ENCODE measurements around the gene CCNL2. TPM values are rescaled to one million over a fixed set of nuclear protein-coding genes. Genes with fewer than 3 reads are reported as not detected.
A peak's percentile ranks its signal among the peaks of the same experiment; 100 is the strongest.

The CCNL2 gene
- total RNA-seq, 2 experiments from 2014 or later = 104 TPM

DNA sequence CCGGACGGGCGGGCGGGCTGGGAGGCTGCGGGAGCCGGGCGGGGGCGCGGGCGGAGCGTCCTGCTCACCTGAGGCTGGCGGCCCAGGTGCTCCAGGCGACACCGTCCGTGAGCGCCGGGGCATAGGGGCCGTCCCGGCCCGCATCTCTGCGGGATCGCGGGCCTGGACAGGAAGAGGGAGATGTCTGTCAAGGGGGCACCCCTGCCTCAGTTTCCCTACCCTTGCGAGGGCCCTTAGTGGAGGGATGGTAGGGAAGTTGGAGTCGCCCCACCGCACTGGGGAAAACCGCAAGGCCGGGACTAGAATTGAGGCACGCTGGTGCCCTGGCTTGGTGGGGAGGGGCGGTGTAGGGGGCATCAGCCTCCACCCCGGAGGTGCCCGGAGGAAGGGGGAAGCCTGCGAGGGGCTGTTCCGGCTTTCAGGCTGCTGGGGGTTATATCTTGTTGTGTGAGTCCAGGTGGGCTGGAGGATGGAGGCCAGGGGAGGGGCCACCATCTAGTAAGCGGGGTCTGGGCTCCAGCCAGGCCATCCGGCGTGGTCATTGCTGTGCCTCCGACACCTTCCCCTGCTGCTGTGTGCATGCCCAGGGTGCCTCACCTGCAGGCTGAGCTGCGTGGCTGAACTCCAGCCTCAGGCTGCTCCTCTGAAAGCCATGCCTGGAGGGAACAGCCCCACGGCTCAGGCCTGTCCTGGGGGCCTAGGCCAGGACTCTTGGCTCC lies 36.9 kb upstream of the CCNL2 start:
- Mint-ChIP-seq H3K27ac (no peak overlapping the region), H3K36me3 (ENCODE audit: low read depth) (no peaks in the 10 kb centered on the region), H3K9me3 (no peaks in the 10 kb centered on the region), H3K4me1 (peaks cover 6% of the 10 kb centered on the region), H3K4me3 (peak overlapping the region; percentile 27), H3K27me3 (peaks cover 13% of the 10 kb centered on the region)
- no peak for DNase-seq
- CTCF ChIA-PET = no interaction called here
- POLR2A ChIA-PET = interaction anchor here (2.0 to 2.7 kb wide), 2 partner anchors 28 to 36 kb away, joined by 5 to 7 read pairs; partner anchors contain the start of gene MRPL20

- Mint-ChIP-seq H3K27me3 (peaks cover 11% of the 10 kb centered on the region), H3K4me3 (peak within 1 kb of the TSS; percentile 27), H3K36me3 (ENCODE audit: low read depth) (no peaks in the 10 kb centered on the region), H3K9me3 (no peaks in the 10 kb centered on the region), H3K27ac (no peak within 1 kb of the TSS), H3K4me1 (peaks cover 6% of the 10 kb centered on the region)
- ChIA-PET POLR2A (no interaction called here), CTCF (no interaction called here)
- peak; percentile 69 for DNase-seq
Measured at GRCh38 chr1:1435106-1435903, 36.2 kb upstream of the CCNL2 start, which contains the start of gene VWA1. VWA1 (plus strand) TSS chr1:1435690; CDS start chr1:1435749, 59 bp downstream.

DNA sequence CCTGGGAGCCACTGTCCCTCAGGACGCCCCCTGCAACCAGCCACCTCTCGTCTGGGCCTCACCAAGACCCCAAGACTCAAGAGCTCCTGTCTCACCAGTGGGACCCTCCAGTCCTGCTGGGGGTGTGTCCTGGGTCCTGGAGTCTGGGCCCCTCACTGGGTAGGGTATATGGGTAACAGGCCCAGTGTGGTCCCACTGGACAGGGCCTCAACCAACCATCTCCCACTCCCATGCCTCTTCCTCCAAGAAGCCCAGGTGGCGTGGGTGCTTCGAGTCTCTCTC lies 35.6 kb upstream of the CCNL2 start:
- no peak overlapping the region for H3K27ac Mint-ChIP-seq
- no peaks in the 10 kb centered on the region for H3K9me3 Mint-ChIP-seq
- no peak overlapping the region for H3K4me3 Mint-ChIP-seq
- no peaks in the 10 kb centered on the region for H3K36me3 Mint-ChIP-seq (ENCODE audit: low read depth)
- ChIA-PET CTCF (no interaction called here), POLR2A (interaction anchor here (0.6 kb wide), 1 partner anchor 71 kb away, joined by 3 read pairs; no protein-coding TSS in a partner anchor)
- peaks cover 6% of the 10 kb centered on the region for H3K4me1 Mint-ChIP-seq
- peaks cover 13% of the 10 kb centered on the region for H3K27me3 Mint-ChIP-seq
- DNase-seq = no peak

- no peaks in the 10 kb centered on the region for H3K36me3 Mint-ChIP-seq (ENCODE audit: low read depth)
- ChIA-PET POLR2A (interaction anchor here (0.6 to 0.9 kb wide), 2 partner anchors 26 to 71 kb away, joined by 3 read pairs; no protein-coding TSS in a partner anchor), CTCF (no interaction called here)
- H3K27me3 Mint-ChIP-seq = peaks cover 17% of the 10 kb centered on the region
- peaks cover 6% of the 10 kb centered on the region for H3K4me1 Mint-ChIP-seq
- H3K9me3 Mint-ChIP-seq = no peaks in the 10 kb centered on the region
- no peak overlapping the region for H3K27ac Mint-ChIP-seq
- H3K4me3 Mint-ChIP-seq = no peak overlapping the region
- DNase-seq = no peak
Measured at GRCh38 chr1:1434131-1434823, 35.1 kb upstream of the CCNL2 start.

DNA sequence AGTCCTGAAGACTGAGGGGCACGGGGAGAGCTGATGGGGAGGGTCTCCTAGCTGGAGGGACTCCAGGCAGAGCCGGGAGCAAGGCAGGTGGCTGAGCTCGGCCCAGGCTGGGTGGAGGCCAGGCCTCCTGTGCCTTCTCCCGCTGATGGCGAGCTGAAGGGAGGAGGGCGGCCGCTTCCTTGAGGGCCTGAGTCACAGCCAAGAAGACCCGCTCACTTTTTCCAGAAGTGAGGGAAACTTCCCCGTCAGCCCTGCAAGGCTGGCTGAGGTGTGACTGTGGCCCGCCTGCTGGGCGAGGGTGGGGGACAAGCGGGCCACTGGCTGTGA lies 34.6 kb upstream of the CCNL2 start:
- H3K36me3 Mint-ChIP-seq (ENCODE audit: low read depth) = no peaks in the 10 kb centered on the region
- H3K9me3 Mint-ChIP-seq = no peaks in the 10 kb centered on the region
- H3K4me3 Mint-ChIP-seq = no peak overlapping the region
- CTCF ChIA-PET = no interaction called here
- H3K27me3 Mint-ChIP-seq = peaks cover 17% of the 10 kb centered on the region
- H3K27ac Mint-ChIP-seq = no peak overlapping the region
- no peak for DNase-seq
- POLR2A ChIA-PET = interaction anchor here (0.9 kb wide), 1 partner anchor 26 kb away, joined by 3 read pairs; no protein-coding TSS in a partner anchor
- H3K4me1 Mint-ChIP-seq = peaks cover 6% of the 10 kb centered on the region

DNA sequence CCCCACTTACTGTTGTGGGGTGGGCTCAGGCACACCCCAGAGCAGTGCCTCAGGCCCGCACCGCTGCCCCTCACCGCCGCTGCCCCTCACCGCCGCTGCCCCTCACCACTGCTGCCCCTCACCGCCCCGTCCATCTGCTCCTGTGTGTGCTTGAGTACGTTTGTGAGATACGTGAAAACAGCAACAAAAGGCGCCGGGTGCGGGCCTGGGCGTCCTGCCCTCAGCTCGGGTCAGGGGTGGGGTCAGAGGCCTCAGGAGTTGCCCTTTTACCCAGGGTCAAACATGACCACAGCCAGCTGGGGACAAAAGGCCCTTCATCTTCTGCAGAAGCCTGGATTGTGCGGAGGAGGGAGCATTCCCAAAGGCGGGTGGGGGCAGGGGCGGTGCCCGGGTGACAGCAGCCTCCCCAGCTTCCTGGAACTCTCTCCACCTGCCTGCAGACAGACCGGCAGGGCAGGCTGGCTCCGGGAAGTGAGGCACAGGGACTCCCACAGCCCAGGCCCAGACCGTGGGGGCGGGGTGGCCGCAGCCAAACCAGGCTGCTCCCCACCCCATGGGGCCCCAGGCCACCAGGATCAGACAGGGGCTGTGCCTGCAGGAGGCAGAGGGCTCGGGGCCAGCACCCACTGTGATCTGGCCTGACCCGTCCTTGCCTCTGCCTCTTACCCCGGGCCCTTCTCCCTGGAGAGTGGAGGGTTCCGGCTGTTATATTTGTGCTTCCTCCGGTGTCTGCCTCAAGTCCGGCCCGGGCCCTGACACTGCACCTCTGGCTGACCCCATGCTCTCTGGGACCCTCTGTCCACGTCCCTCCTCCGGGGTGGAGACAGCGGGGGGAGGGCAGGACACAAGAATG lies 34.0 kb upstream of the CCNL2 start:
- Mint-ChIP-seq H3K27me3 (peaks cover 20% of the 10 kb centered on the region), H3K36me3 (ENCODE audit: low read depth) (no peaks in the 10 kb centered on the region), H3K4me1 (peaks cover 8% of the 10 kb centered on the region), H3K9me3 (no peaks in the 10 kb centered on the region), H3K27ac (no peak overlapping the region), H3K4me3 (no peak overlapping the region)
- POLR2A ChIA-PET = interaction anchor here (0.9 kb wide), 1 partner anchor 25 kb away, joined by 3 read pairs; no protein-coding TSS in a partner anchor
- CTCF ChIA-PET = no interaction called here
- DNase-seq = no peak

DNA sequence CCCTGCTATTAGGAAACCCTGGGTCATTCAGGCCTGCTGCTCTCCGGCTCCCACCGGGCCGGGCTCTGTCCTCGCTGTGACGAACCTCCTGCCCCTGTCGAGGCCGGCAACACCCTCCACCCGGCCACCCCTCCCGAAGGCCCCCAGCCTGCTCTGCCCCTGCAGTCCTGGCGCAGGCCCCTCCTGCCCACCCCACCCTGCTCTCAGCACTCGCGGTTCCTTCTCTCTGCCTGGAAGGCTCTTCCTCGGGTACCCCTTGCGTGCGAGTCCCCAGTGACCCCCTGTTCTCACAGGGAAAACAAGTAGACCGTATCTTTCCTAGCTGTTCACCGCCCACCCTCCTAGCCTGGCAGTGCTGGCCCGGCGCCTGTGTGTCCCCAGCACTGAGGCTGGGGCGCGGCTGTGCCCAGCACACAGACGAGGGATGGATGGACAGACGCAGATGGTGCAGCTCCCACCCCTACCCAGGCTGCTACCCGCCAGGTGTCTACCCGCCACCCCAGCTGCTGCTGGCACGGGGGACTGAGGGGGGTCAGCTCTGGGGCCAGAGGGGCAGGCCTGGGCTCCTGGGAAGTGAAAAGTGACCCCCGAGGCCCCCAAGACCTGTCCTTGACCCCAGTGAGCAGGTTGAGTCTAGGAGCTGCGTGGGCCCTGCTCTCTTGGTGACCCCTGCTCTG lies 33.3 kb upstream of the CCNL2 start:
- H3K27ac Mint-ChIP-seq = no peak overlapping the region
- H3K4me1 Mint-ChIP-seq = peaks cover 8% of the 10 kb centered on the region
- ChIA-PET POLR2A (no interaction called here), CTCF (no interaction called here)
- H3K9me3 Mint-ChIP-seq = no peaks in the 10 kb centered on the region
- DNase-seq = no peak
- no peak overlapping the region for H3K4me3 Mint-ChIP-seq
- no peaks in the 10 kb centered on the region for H3K36me3 Mint-ChIP-seq (ENCODE audit: low read depth)
- peaks cover 20% of the 10 kb centered on the region for H3K27me3 Mint-ChIP-seq

- CTCF ChIA-PET = no interaction called here
- no peak for DNase-seq
- H3K27ac Mint-ChIP-seq = no peak overlapping the region
- H3K36me3 Mint-ChIP-seq (ENCODE audit: low read depth) = no peaks in the 10 kb centered on the region
- H3K27me3 Mint-ChIP-seq = peaks cover 20% of the 10 kb centered on the region
- H3K4me1 Mint-ChIP-seq = peaks cover 8% of the 10 kb centered on the region
- POLR2A ChIA-PET = no interaction called here
- no peak overlapping the region for H3K4me3 Mint-ChIP-seq
- H3K9me3 Mint-ChIP-seq = no peaks in the 10 kb centered on the region
Measured at GRCh38 chr1:1431845-1432273, 32.7 kb upstream of the CCNL2 start.

GRCh38 chr1:1430992-1431844 lies 32.1 kb upstream of the CCNL2 start:
- no peak overlapping the region for H3K27ac Mint-ChIP-seq
- no peaks in the 10 kb centered on the region for H3K9me3 Mint-ChIP-seq
- ChIA-PET POLR2A (no interaction called here), CTCF (no interaction called here)
- H3K4me1 Mint-ChIP-seq = peaks cover 8% of the 10 kb centered on the region
- no peak overlapping the region for H3K4me3 Mint-ChIP-seq
- no peaks in the 10 kb centered on the region for H3K36me3 Mint-ChIP-seq (ENCODE audit: low read depth)
- peaks cover 19% of the 10 kb centered on the region for H3K27me3 Mint-ChIP-seq
- no peak for DNase-seq

- no peaks in the 10 kb centered on the region for H3K9me3 Mint-ChIP-seq
- POLR2A ChIA-PET = no interaction called here
- no peak for DNase-seq
- H3K4me1 Mint-ChIP-seq = peaks cover 7% of the 10 kb centered on the region
- H3K4me3 Mint-ChIP-seq = no peak overlapping the region
- CTCF ChIA-PET = interaction anchor here (0.6 kb wide), 1 partner anchor 605 kb away, joined by 3 read pairs; no protein-coding TSS in a partner anchor
- H3K27ac Mint-ChIP-seq = no peak overlapping the region
- H3K36me3 Mint-ChIP-seq (ENCODE audit: low read depth) = no peaks in the 10 kb centered on the region
- H3K27me3 Mint-ChIP-seq = peaks cover 23% of the 10 kb centered on the region
Measured at GRCh38 chr1:1430114-1430982, 31.2 kb upstream of the CCNL2 start.

- H3K4me3 Mint-ChIP-seq = no peak overlapping the region
- no peaks in the 10 kb centered on the region for H3K36me3 Mint-ChIP-seq (ENCODE audit: low read depth)
- H3K27me3 Mint-ChIP-seq = peaks cover 23% of the 10 kb centered on the region
- H3K27ac Mint-ChIP-seq = no peak overlapping the region
- peaks cover 4% of the 10 kb centered on the region for H3K4me1 Mint-ChIP-seq
- ChIA-PET POLR2A (interaction anchor here (0.6 to 1.3 kb wide), 2 partner anchors 10 to 23 kb away, joined by 3 read pairs; partner anchors contain the start of gene MRPL20), CTCF (no interaction called here)
- no peak for DNase-seq
- H3K9me3 Mint-ChIP-seq = no peaks in the 10 kb centered on the region
Measured at GRCh38 chr1:1429671-1430073, 30.5 kb upstream of the CCNL2 start.
